ENCODE measurements around the gene KIZ.

GRCh38 chr20:21173485-21173884 is 47.6 kb downstream of the KIZ start:
- TF ChIP-seq CTCF (conservative IDR thresholded peaks at IDR 0.05; ENCODE audit: low read depth, low read length) (no peak), EZH2 (IDR thresholded peaks at IDR 0.05; ENCODE audit: low read length, unreplicated experiment) (no peak)
